Hematopoietic multipotent progenitor cell treated with erythropoietin and hydrocortisone succinate and interleukin-3 and kit ligand, for 4 days (in vitro differentiated cells): ENCODE results near the gene ANKRD36B.
"Not testable (repeated sequence)": the region's sequence is repeated elsewhere in the genome, so short reads cannot be mapped to it uniquely, and the experiment has no call there.

Source experiments
- DNase-seq: peaks from one replicate; pipeline ENCODE4 v3.0.0-alpha.2; 2015

ANKRD36B gene

GRCh38 chr2:97589598-97590510 lies at the start of gene ANKRD36B:
Gene ANKRD36B (minus strand): TSS chr2:97589877. CDS start chr2:97589685, 192 bp downstream.
- DNase-seq, result peak; percentile 82

- not testable (repeated sequence) for DNase-seq
Observed at GRCh38 chr2:97626049-97626430, 36.4 kb upstream of the ANKRD36B start.

GRCh38 chr2:97625354-97626048 lies 35.8 kb upstream of the ANKRD36B start:
- DNase-seq, result not testable (repeated sequence)

GRCh38 chr2:97622976-97623375 lies 33.3 kb upstream of the ANKRD36B start:
- DNase-seq, result not testable (repeated sequence)

GRCh38 chr2:97620492-97620891 lies 30.8 kb upstream of the ANKRD36B start:
- DNase-seq, result not testable (repeated sequence)

- not testable (repeated sequence) for DNase-seq
Observed at GRCh38 chr2:97618939-97619827, 29.5 kb upstream of the ANKRD36B start.

GRCh38 chr2:97617911-97618310 lies 28.2 kb upstream of the ANKRD36B start:
- DNase-seq, result no peak

- not testable (repeated sequence) for DNase-seq
Observed at GRCh38 chr2:97615746-97616145, 26.1 kb upstream of the ANKRD36B start.

- not testable (repeated sequence) for DNase-seq
Observed at GRCh38 chr2:97611895-97612294, 22.2 kb upstream of the ANKRD36B start.

GRCh38 chr2:97608745-97609144 lies 19.1 kb upstream of the ANKRD36B start:
- not testable (repeated sequence) for DNase-seq

GRCh38 chr2:97605524-97606339 lies 16.1 kb upstream of the ANKRD36B start:
- DNase-seq, result not testable (repeated sequence)

GRCh38 chr2:97605109-97605508 lies 15.4 kb upstream of the ANKRD36B start:
- not testable (repeated sequence) for DNase-seq

- DNase-seq, result not testable (repeated sequence)
Observed at GRCh38 chr2:97601537-97601936, 11.9 kb upstream of the ANKRD36B start.

- not testable (repeated sequence) for DNase-seq
Observed at GRCh38 chr2:97596180-97596579, 6.5 kb upstream of the ANKRD36B start.

GRCh38 chr2:97593520-97593919 lies 3.8 kb upstream of the ANKRD36B start:
- DNase-seq, result not testable (repeated sequence)

GRCh38 chr2:97590515-97591394 lies 1.1 kb upstream of the ANKRD36B start:
- peak; percentile 93 for DNase-seq

GRCh38 chr2:97589257-97589597 lies 450 bp downstream of the ANKRD36B start:
- not testable (repeated sequence) for DNase-seq

GRCh38 chr2:97565674-97566073 lies 24.0 kb downstream of the ANKRD36B start:
- not testable (repeated sequence) for DNase-seq

- DNase-seq, result not testable (repeated sequence)
Observed at GRCh38 chr2:97552406-97552805, 37.3 kb downstream of the ANKRD36B start.

GRCh38 chr2:97550498-97550897 lies 39.2 kb downstream of the ANKRD36B start:
- DNase-seq, result not testable (repeated sequence)

- DNase-seq, result not testable (repeated sequence)
Observed at GRCh38 chr2:97549058-97549457, 40.6 kb downstream of the ANKRD36B start.
